Measurements from ENCODE around the gene KIF17. TPM values are rescaled to one million over a fixed set of nuclear protein-coding genes. Genes with fewer than 3 reads are reported as not detected.
A peak's percentile ranks its signal among the peaks of the same experiment; 100 is the strongest.

Gene KIF17
- total RNA-seq, 4 donors from 2014 or later = 0.76 to 5.6 (median 2.1) TPM

DNA sequence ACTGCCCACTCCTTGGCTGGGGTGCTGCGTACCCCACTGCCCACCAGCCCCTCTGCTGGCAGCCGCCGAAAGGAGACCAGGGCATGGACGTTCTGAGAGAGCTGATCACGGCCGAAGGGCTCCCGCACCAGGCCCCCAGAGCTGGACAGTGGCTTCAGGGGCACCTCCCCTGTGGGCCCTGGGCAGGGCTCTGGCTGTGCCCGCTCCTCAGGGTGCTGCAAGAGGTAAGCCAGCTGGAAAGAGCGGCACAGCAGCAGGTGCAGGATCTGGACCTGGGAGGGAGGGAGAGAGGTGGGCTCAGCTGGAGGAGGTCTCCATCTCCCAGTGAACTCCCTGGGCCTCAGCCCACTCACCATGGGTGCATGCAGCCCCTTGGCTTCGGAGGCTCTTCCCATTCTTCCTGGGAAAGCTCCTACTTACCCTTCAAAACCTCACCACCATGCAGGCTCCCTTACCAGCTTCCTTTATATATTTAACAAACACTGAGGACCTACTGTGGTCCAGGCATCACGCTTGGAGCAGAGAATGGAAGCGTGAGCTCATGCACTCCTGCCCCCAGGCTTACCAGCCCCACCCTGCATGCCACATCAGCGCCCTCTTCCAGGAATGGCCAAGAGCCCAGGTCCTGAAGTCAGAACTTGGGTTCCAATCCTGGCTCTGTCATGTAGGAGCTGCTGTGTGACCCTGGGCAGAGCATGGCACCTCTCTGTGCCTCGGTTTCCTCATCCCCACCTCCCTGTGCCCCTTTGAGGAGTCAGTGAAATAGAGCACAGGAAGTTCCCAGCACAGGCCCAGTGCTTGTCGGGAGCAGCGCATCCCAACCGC is 6.8 kb upstream of the KIF17 start:
- TF ChIP-seq, protein P1, sequence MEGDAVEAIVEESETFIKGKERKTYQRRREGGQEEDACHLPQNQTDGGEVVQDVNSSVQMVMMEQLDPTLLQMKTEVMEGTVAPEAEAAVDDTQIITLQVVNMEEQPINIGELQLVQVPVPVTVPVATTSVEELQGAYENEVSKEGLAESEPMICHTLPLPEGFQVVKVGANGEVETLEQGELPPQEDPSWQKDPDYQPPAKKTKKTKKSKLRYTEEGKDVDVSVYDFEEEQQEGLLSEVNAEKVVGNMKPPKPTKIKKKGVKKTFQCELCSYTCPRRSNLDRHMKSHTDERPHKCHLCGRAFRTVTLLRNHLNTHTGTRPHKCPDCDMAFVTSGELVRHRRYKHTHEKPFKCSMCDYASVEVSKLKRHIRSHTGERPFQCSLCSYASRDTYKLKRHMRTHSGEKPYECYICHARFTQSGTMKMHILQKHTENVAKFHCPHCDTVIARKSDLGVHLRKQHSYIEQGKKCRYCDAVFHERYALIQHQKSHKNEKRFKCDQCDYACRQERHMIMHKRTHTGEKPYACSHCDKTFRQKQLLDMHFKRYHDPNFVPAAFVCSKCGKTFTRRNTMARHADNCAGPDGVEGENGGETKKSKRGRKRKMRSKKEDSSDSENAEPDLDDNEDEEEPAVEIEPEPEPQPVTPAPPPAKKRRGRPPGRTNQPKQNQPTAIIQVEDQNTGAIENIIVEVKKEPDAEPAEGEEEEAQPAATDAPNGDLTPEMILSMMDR (IDR thresholded peaks at IDR 0.05) = no peak
- TF ChIP-seq POLR2AphosphoS5 (IDR thresholded peaks at IDR 0.05) (no peak), EP300 (IDR thresholded peaks at IDR 0.05) (no peak), POLR2A (IDR thresholded peaks at IDR 0.05) (no peak)
- 70% methylated on average over 11 of the region's 17 CpGs for WGBS
- Histone ChIP-seq H3K9me3 (no peaks in the 10 kb centered on the region), H3K27ac (no peak overlapping the region), H3K27me3 (peaks cover 9% of the 10 kb centered on the region), H3K36me3 (no peaks in the 10 kb centered on the region), H3K4me1 (no peaks in the 10 kb centered on the region), H3K4me3 (no peak overlapping the region)
- DNase-seq (ENCODE audit: low spot score in 2 of 2) = no peak

DNA sequence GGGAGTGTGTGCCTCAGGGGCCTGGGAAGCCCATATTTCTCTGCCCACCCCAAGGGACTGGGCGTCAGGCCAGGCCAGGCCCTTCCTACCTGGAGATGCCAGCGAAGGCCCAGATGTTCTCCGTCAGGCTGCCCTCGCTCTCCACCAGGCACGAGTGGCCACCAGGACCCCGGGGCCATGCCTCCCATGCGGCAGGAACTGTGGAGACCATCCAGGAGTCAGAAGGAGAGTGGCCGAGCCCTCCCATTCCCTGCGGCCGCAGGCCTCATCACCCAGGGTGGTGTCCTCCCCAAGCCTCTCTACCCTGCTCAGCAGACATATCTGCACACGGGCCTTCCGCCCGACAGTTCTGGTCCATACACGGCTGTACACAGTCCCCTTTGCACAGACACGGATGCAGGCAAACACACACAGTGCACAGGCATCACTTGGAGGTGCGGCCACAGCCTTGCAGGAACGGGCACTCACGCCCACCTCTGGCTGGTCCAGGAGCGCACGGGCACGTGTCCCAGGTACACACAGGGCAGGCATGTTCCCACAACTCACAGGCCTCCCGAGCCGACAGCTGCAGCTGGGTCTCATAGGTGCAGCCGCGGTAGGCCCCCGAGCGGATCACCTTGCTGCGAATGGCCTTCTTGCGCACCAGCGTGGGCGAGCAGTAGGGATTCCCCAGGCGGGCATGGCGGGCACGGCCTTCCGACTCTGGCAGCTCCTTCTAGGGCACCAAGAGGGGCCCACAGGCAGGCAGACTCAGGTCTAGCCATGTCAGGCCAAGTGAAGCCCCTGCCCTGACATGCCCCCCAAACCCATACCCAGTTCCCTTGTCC is 5.9 kb upstream of the KIF17 start:
- Histone ChIP-seq H3K27ac (no peak overlapping the region), H3K27me3 (peaks cover 3% of the 10 kb centered on the region), H3K9me3 (no peaks in the 10 kb centered on the region), H3K4me1 (no peaks in the 10 kb centered on the region), H3K4me3 (no peak overlapping the region), H3K36me3 (no peaks in the 10 kb centered on the region)
- WGBS = 80% methylated on average over 4 of the region's 35 CpGs
- TF ChIP-seq, protein P1 (IDR thresholded peaks at IDR 0.05) = no peak
- TF ChIP-seq POLR2A (IDR thresholded peaks at IDR 0.05) = no peak
- no peak for TF ChIP-seq EP300 (IDR thresholded peaks at IDR 0.05)
- TF ChIP-seq POLR2AphosphoS5 (IDR thresholded peaks at IDR 0.05) = no peak
- peak in 1 of 2 donors; percentile 65 for DNase-seq (ENCODE audit: low spot score in 2 of 2)

DNA sequence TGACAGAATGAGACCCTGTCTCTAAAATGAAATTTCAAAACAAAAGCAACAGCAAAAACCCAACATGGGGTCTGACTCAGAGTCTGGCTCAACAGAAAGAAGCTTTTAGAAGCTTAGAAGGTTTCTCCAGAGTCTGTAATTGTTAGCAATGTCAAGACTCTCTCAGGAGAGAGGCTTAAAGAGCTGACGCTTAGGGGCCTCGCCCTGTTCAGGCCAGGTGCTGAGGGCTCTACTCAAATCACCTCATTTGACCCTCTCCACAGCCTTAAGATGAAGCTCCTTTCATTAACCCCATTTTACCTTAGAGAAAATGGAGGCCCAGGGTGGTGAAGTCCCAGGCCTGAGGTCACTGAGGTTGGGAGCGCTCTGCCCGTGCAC is 5.3 kb upstream of the KIF17 start:
- no peaks in the 10 kb centered on the region for H3K36me3 ChIP-seq
- TF ChIP-seq POLR2AphosphoS5 (IDR thresholded peaks at IDR 0.05) (no peak), EP300 (IDR thresholded peaks at IDR 0.05) (no peak), POLR2A (IDR thresholded peaks at IDR 0.05) (no peak)
- TF ChIP-seq, protein P1 (IDR thresholded peaks at IDR 0.05) = no peak
- 77% methylated on average over 4 of the region's 4 CpGs for WGBS
- H3K4me1 ChIP-seq = peaks cover 2% of the 10 kb centered on the region
- no peak overlapping the region for H3K4me3 ChIP-seq
- no peaks in the 10 kb centered on the region for H3K9me3 ChIP-seq
- no peak overlapping the region for H3K27ac ChIP-seq
- H3K27me3 ChIP-seq = no peaks in the 10 kb centered on the region
- DNase-seq (ENCODE audit: low spot score in 2 of 2) = no peak

DNA sequence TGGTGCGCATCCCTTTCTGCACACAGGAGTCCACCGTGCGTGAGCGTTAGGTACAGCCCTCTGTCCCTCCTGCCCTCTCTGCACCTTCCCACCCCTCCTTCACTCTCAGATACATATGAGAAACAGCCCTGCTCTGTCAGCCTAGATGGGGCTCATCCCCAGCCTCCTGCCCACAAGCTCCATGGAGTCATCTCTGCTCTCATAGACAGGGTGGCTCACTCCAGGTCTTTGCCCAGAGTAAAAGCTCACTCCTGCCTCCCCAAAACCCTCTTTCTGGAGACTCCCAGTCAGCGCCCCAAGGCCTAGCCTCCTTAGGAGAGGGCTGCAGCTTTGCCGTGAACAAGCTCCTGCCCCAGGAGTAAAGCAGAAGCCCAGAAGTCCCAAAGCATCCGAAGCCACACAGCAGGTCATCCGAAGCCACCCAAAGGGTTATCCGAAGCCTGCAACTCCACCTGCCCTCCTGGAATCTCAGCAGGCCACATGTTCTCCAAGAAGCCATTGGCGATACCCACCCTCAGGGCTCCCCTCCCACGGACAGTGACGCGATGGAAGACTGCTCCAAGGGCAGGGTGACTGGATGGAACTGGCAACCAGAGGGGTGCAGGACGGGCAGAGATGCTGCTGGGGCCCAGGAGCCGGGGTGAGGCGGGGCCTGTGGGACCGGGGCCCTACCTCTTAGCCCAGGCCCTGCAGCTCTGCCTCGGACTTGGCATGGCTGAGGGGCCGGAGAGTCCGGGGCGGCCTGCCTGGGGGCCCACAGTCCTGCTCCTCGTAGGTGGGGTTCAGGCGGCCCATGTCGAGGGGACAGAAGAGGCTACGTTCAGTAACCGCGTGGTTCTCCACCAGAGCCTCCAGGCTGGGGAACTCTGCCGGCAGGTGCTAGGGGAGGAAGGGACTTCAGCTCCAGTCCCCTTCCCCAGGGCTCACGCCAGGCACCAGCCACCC is 3.6 kb upstream of the KIF17 start:
- Histone ChIP-seq H3K27me3 (peaks cover 7% of the 10 kb centered on the region), H3K36me3 (no peaks in the 10 kb centered on the region), H3K4me3 (no peak overlapping the region), H3K27ac (no peak overlapping the region), H3K4me1 (peaks cover 14% of the 10 kb centered on the region), H3K9me3 (no peaks in the 10 kb centered on the region)
- 90% methylated on average over 9 of the region's 29 CpGs for WGBS
- TF ChIP-seq POLR2A (IDR thresholded peaks at IDR 0.05) = no peak
- no peak for TF ChIP-seq POLR2AphosphoS5 (IDR thresholded peaks at IDR 0.05)
- TF ChIP-seq, protein P1 (IDR thresholded peaks at IDR 0.05) = no peak
- no peak for TF ChIP-seq EP300 (IDR thresholded peaks at IDR 0.05)
- peak; percentile 51 to 69 for DNase-seq (ENCODE audit: low spot score in 2 of 2)

Measured in suprapubic skin (tissue), 4 donors.